Glutamatergic neuron (in vitro differentiated cells): ENCODE measurements around the gene PIAS1. TPM values are rescaled to one million over a fixed set of nuclear protein-coding genes. Genes with fewer than 3 reads are reported as not detected.

ENCODE experiments used
- DNase-seq: peaks from one replicate; pipeline ENCODE4 v3.0.0; 2022
- H3K27ac Mint-ChIP-seq: one replicate; pipeline ENCODE4 v1.8.0; 2020; ENCODE audit warnings: mild to moderate bottlenecking, mixed read lengths, inconsistent platforms; ENCODE audit not compliant: unreplicated experiment
- H3K27me3 Mint-ChIP-seq: one replicate; pipeline ENCODE4 v1.8.0; 2020; ENCODE audit warnings: mild to moderate bottlenecking, moderate library complexity, mixed read lengths, inconsistent platforms; ENCODE audit not compliant: unreplicated experiment
- H3K36me3 Mint-ChIP-seq: one replicate; pipeline ENCODE4 v1.8.0; 2020; ENCODE audit warnings: mild to moderate bottlenecking, mixed read lengths, inconsistent platforms; ENCODE audit not compliant: unreplicated experiment
- H3K4me1 Mint-ChIP-seq: one replicate; pipeline ENCODE4 v1.8.0; 2020; ENCODE audit warnings: mild to moderate bottlenecking, low read depth, mixed read lengths, inconsistent platforms; ENCODE audit not compliant: unreplicated experiment
- H3K4me3 Mint-ChIP-seq: one replicate; pipeline ENCODE4 v1.8.0; 2020; ENCODE audit warnings: mild to moderate bottlenecking, mixed read lengths, inconsistent platforms; ENCODE audit not compliant: unreplicated experiment
- H3K9me3 Mint-ChIP-seq: one replicate; pipeline ENCODE4 v1.8.0; 2020; ENCODE audit warnings: mild to moderate bottlenecking, moderate library complexity, mixed read lengths, inconsistent platforms; ENCODE audit not compliant: unreplicated experiment
- CTCF ChIP-seq: fragments of 200-600 bp; sonication (generic); IDR thresholded peaks from one replicate; pipeline ENCODE4 v1.5.0; 2021; ENCODE audit not compliant: partially characterized antibody, unreplicated experiment
- total RNA-seq: library from RNA; stranded (reverse); fragmentation: NEBNext Ultra II Directional; extraction: Animal tissue kit (Norgen Biotek cat#: 25700); gene quantifications from one replicate; pipeline ENCODE4 v1.2.1, GENCODE V29; 2021; ENCODE audit not compliant: unreplicated experiment

PIAS1 gene
- total RNA-seq, 1 donor from 2014 or later: 64.9 TPM

GRCh38 chr15:68228143-68228970 is 174.2 kb downstream of the PIAS1 start:
- H3K36me3 Mint-ChIP-seq: no peaks in the 10 kb centered on the region
- no peak for TF ChIP-seq CTCF
- H3K4me3 Mint-ChIP-seq: peak overlapping the region; percentile 84
- H3K4me1 Mint-ChIP-seq: peaks cover 14% of the 10 kb centered on the region
- H3K27me3 Mint-ChIP-seq: peaks cover 7% of the 10 kb centered on the region
- H3K9me3 Mint-ChIP-seq: peaks cover 6% of the 10 kb centered on the region
- peak overlapping the region; percentile 5 for H3K27ac Mint-ChIP-seq
- DNase-seq: no peak

GRCh38 chr15:68228971-68229385 is 174.9 kb downstream of the PIAS1 start:
- Mint-ChIP-seq H3K4me1 (peaks cover 14% of the 10 kb centered on the region), H3K9me3 (peaks cover 6% of the 10 kb centered on the region), H3K27me3 (peaks cover 7% of the 10 kb centered on the region), H3K4me3 (peak overlapping the region; percentile 84), H3K36me3 (no peaks in the 10 kb centered on the region), H3K27ac (peak overlapping the region; percentile 5)
- TF ChIP-seq CTCF: no peak
- no peak for DNase-seq

- peak within 1 kb of the TSS; percentile 90 for H3K4me3 Mint-ChIP-seq
- peaks cover 6% of the 10 kb centered on the region for H3K9me3 Mint-ChIP-seq
- peak within 1 kb of the TSS; percentile 87 for H3K27ac Mint-ChIP-seq
- H3K36me3 Mint-ChIP-seq: no peaks in the 10 kb centered on the region
- peak; percentile 84 for DNase-seq
- peaks cover 14% of the 10 kb centered on the region for H3K4me1 Mint-ChIP-seq
- TF ChIP-seq CTCF: no peak
- peaks cover 7% of the 10 kb centered on the region for H3K27me3 Mint-ChIP-seq
Measured at GRCh38 chr15:68229386-68230156, 175.5 kb downstream of the PIAS1 start, which contains the start of gene CLN6. TSS of gene CLN6 (minus strand) at chr15:68229728. CDS start at chr15:68229584, 144 bp downstream.

GRCh38 chr15:68230157-68231100 is 176.3 kb downstream of the PIAS1 start:
- peaks cover 7% of the 10 kb centered on the region for H3K27me3 Mint-ChIP-seq
- H3K36me3 Mint-ChIP-seq: no peaks in the 10 kb centered on the region
- peaks cover 6% of the 10 kb centered on the region for H3K9me3 Mint-ChIP-seq
- DNase-seq: no peak
- H3K4me1 Mint-ChIP-seq: peaks cover 14% of the 10 kb centered on the region
- H3K4me3 Mint-ChIP-seq: peak overlapping the region; percentile 90
- peak overlapping the region; percentile 87 for H3K27ac Mint-ChIP-seq
- TF ChIP-seq CTCF: no peak
